ENCODE results near the gene PHLDB2. TPM values are rescaled to one million over a fixed set of nuclear protein-coding genes. Genes with fewer than 3 reads are reported as not detected.

Gene PHLDB2
- total and polyA plus RNA-seq, 2 of the 13 experiments (the other 11 are each of a cell fraction or from before 2014, with no cell fraction given), result 8.4 to 23.6 TPM

GRCh38 chr3:111857474-111857873, 1.6 kb upstream of the PHLDB2 start (continued):
- no peak for TF ChIP-seq ZBTB40 (IDR thresholded peaks at IDR 0.05)
- no peak for TF ChIP-seq ZBTB40 (CRISPR knock-in tag; IDR thresholded peaks at IDR 0.05)
- no peak for TF ChIP-seq POLR2AphosphoS5 (IDR thresholded peaks at IDR 0.05; ENCODE audit: low read depth, low read length)
- TF ChIP-seq CEBPB (IDR thresholded peaks at IDR 0.05; ENCODE audit: borderline replicate concordance, low read depth, low read length), result no peak
- no peak for TF ChIP-seq ZNF724P (CRISPR knock-in tag; IDR thresholded peaks at IDR 0.05; ENCODE audit: borderline replicate concordance)
- no peak for TF ChIP-seq TGIF2 (CRISPR knock-in tag; IDR thresholded peaks at IDR 0.05)
- TF ChIP-seq ZZZ3 (CRISPR knock-in tag; IDR thresholded peaks at IDR 0.05; ENCODE audit: borderline replicate concordance), result no peak
- TF ChIP-seq SSRP1 (CRISPR knock-in tag; IDR thresholded peaks at IDR 0.05), result no peak
- no peak for TF ChIP-seq ELK4 (CRISPR knock-in tag; IDR thresholded peaks at IDR 0.05; ENCODE audit: borderline replicate concordance)
- no peak for TF ChIP-seq RFX3 (CRISPR knock-in tag; IDR thresholded peaks at IDR 0.05)
- no peak for TF ChIP-seq FOSL2 (CRISPR knock-in tag; IDR thresholded peaks at IDR 0.05)
- TF ChIP-seq REXO4 (CRISPR knock-in tag; IDR thresholded peaks at IDR 0.05; ENCODE audit: borderline replicate concordance), result no peak
